HEK293T (cell line): Measurements from ENCODE around the gene ST6GALNAC4.
"Not testable (repeated sequence)": the region's sequence is repeated elsewhere in the genome, so short reads cannot be mapped to it uniquely, and the experiment has no call there.

Source experiments
- CTCF ChIA-PET: fragments of 350-600 bp; formaldehyde crosslinking; extraction: SDS; loops from one replicate; lab custom pipeline; 2021; ENCODE audit warnings: antibody characterized with exemption, inconsistent platforms; lab: Yijun Ruan, JAX
- POLR2A ChIA-PET: fragments of 350-600 bp; formaldehyde crosslinking; extraction: SDS; loops from one replicate; lab custom pipeline; 2020; ENCODE audit warnings: antibody characterized with exemption, inconsistent platforms; lab: Yijun Ruan, JAX
- DNase-seq: peaks from one replicate; pipeline ENCODE4 v3.0.0; 2012; ENCODE audit warnings: mixed read lengths; ENCODE audit errors: extremely low spot score
- ARNT ChIP-seq: fragments of 450-650 bp; IDR thresholded peaks from 2 replicates; pipeline ENCODE4 v1.6.1; 2017; ENCODE audit warnings: mild to moderate bottlenecking
- BHLHE40 ChIP-seq: fragments of 450-650 bp; IDR thresholded peaks from 2 replicates; pipeline ENCODE4 v1.6.1; 2016; ENCODE audit warnings: mild to moderate bottlenecking, moderate library complexity, borderline replicate concordance
- CTBP1 ChIP-seq: fragments of 450-650 bp; IDR thresholded peaks from 2 replicates; pipeline ENCODE4 v1.6.1; 2016; ENCODE audit warnings: borderline replicate concordance
- ELF4 ChIP-seq: fragments of 450-650 bp; IDR thresholded peaks from 2 replicates; pipeline ENCODE4 v1.6.1; 2017; ENCODE audit warnings: antibody characterized with exemption
- FOXA1 ChIP-seq: fragments of 450-650 bp; IDR thresholded peaks from 2 replicates; pipeline ENCODE4 v1.6.1; 2016; ENCODE audit warnings: mild to moderate bottlenecking
- FOXK2 ChIP-seq: fragments of 450-650 bp; IDR thresholded peaks from 2 replicates; pipeline ENCODE4 v1.6.1; 2016; ENCODE audit warnings: mild to moderate bottlenecking
- FOXM1 ChIP-seq: fragments of 450-650 bp; IDR thresholded peaks from 2 replicates; pipeline ENCODE4 v1.6.1; 2017; ENCODE audit warnings: mild to moderate bottlenecking, borderline replicate concordance
- HDGF ChIP-seq: fragments of 450-650 bp; IDR thresholded peaks from 2 replicates; pipeline ENCODE4 v1.6.1; 2017; ENCODE audit warnings: antibody characterized with exemption, borderline replicate concordance
- L3MBTL2 ChIP-seq: fragments of 450-650 bp; conservative IDR thresholded peaks from 2 replicates; pipeline ENCODE4 v1.6.1; 2016; ENCODE audit warnings: mild to moderate bottlenecking
- LEF1 ChIP-seq: fragments of 450-650 bp; IDR thresholded peaks from 2 replicates; pipeline ENCODE4 v1.6.1; 2017; ENCODE audit warnings: mild to moderate bottlenecking, borderline replicate concordance
- NFRKB ChIP-seq: fragments of 450-650 bp; IDR thresholded peaks from 2 replicates; pipeline ENCODE4 v1.6.1; 2016; ENCODE audit warnings: mild to moderate bottlenecking, moderate library complexity
- SP1 ChIP-seq: fragments of 450-650 bp; IDR thresholded peaks from 2 replicates; pipeline ENCODE4 v1.6.1; 2017
- SUZ12 ChIP-seq: fragments of 450-650 bp; IDR thresholded peaks from 2 replicates; pipeline ENCODE4 v1.6.1; 2016; ENCODE audit warnings: mild to moderate bottlenecking
- TARDBP ChIP-seq: fragments of 450-650 bp; IDR thresholded peaks from 2 replicates; pipeline ENCODE4 v1.6.1; 2016
- ZNF384 ChIP-seq: fragments of 450-650 bp; IDR thresholded peaks from 2 replicates; pipeline ENCODE4 v1.6.1; 2016
- TF ChIP-seq, protein P1 (sequence below): fragments of 450-650 bp; IDR thresholded peaks from 2 replicates; pipeline ENCODE4 v1.6.1; 2016

The ST6GALNAC4 gene

DNA sequence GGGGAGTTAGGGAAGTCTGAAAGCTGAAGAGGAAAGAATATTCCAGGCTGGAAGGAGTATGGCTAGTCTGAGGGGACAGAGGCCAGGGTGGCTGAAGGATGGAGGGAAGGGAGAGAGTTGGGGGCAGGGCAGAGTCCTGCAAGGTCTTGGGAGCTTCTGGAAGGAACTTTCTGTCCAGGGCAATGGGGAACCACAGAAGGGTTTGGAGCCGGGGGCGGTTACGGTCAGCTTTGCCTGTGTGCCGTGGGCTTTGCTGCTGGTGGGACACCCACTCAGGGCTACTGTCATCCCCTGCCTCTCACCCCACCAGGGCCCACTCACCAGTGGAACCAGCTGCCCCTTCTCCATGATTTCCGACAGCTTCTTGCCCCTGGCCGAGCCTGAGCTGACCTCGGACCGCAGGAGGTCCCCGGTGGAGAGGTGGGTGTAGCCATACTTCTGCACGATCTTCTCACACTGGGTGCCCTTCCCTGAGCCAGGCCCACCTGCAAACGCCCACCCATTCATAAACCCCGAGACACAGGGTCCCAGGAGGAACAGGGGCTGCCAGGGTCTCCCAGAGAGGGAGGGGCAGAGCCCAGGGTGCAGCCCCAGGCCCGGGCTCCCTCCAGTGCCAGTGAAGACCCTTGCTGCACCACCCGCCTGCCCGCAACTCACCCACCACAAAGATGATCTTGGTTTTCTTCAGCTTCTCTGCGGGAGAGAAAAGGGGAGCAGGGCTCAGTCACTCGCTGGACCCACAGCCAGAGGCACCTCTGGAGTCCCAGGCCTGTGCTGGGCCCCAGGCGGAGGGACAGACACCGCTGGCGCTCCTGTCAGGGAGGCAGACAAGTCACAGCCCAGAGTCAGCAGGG lies 44.2 kb downstream of the ST6GALNAC4 start:
- ChIA-PET CTCF (no interaction called here), POLR2A (interaction anchor here (1.3 kb wide), 1 partner anchor 25 kb away, joined by 3 read pairs; no protein-coding TSS in a partner anchor)
- no peak for TF ChIP-seq BHLHE40
- no peak for TF ChIP-seq LEF1
- DNase-seq = no peak

DNA sequence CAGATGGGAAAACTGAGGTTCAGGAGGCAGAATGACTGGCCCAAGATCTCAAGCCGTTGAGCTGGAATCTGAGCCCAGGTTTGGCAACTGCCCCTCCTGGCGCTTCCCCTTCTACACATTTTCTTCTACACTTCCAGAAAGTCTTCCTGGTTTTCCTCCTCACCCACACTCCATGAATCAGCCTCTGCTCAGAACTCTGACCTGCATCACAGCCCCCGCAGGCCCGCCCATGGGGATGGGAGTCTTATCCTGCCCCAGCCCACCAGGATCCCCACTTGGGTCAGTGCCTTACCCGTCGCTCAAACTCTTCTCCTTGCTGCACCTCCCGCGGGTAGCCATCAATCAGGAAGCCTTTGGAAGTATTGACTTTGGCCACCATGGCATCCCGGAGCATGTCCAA lies 45.3 kb downstream of the ST6GALNAC4 start:
- DNase-seq = no peak
- ChIA-PET CTCF (no interaction called here), POLR2A (no interaction called here)
- no peak for TF ChIP-seq ARNT
- TF ChIP-seq SUZ12 = no peak
- TF ChIP-seq BHLHE40 = no peak
- TF ChIP-seq FOXK2 = no peak
- no peak for TF ChIP-seq ELF4
- no peak for TF ChIP-seq CTBP1
- no peak for TF ChIP-seq NFRKB
- no peak for TF ChIP-seq LEF1
- TF ChIP-seq L3MBTL2 = no peak
- TF ChIP-seq HDGF = no peak

DNA sequence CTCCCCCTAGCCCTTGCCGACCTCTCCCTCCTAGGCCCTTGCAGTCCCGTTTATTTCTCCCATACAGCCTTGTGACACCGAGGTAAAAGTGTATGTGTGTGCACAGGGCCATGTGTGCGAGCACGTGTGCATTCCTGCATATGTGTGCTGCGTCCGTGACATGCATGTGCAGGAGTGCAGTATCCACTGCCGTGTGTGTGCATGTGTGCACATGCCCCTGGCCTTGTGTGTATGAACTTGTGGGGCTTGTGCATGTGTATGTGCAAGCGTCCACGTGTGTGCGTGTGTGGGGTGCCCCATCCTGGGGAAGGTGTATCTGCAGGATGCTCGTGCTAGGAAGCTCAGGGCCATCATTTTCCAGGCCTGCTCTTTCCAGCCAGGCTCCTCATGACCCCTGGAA lies 46.0 kb downstream of the ST6GALNAC4 start:
- no peak for DNase-seq
- ChIA-PET CTCF (interaction anchor here (1.9 kb wide), 1 partner anchor 281 kb away, joined by 5 read pairs; no protein-coding TSS in a partner anchor), POLR2A (interaction anchor here (1.5 kb wide), 1 partner anchor 136 kb away, joined by 6 read pairs; the partner anchor contains the start of gene TOR2A)
- TF ChIP-seq HDGF = no peak
- TF ChIP-seq TARDBP = no peak
- no peak for TF ChIP-seq SUZ12
- no peak for TF ChIP-seq ELF4
- no peak for TF ChIP-seq LEF1
- TF ChIP-seq NFRKB = no peak
- TF ChIP-seq FOXM1 = no peak
- TF ChIP-seq, protein P1, sequence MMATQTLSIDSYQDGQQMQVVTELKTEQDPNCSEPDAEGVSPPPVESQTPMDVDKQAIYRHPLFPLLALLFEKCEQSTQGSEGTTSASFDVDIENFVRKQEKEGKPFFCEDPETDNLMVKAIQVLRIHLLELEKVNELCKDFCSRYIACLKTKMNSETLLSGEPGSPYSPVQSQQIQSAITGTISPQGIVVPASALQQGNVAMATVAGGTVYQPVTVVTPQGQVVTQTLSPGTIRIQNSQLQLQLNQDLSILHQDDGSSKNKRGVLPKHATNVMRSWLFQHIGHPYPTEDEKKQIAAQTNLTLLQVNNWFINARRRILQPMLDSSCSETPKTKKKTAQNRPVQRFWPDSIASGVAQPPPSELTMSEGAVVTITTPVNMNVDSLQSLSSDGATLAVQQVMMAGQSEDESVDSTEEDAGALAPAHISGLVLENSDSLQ = no peak
- no peak for TF ChIP-seq SP1
- TF ChIP-seq FOXK2 = no peak
- TF ChIP-seq BHLHE40 = no peak
- TF ChIP-seq ARNT = no peak
- TF ChIP-seq L3MBTL2 = no peak
- no peak for TF ChIP-seq CTBP1
- no peak for TF ChIP-seq ZNF384

DNA sequence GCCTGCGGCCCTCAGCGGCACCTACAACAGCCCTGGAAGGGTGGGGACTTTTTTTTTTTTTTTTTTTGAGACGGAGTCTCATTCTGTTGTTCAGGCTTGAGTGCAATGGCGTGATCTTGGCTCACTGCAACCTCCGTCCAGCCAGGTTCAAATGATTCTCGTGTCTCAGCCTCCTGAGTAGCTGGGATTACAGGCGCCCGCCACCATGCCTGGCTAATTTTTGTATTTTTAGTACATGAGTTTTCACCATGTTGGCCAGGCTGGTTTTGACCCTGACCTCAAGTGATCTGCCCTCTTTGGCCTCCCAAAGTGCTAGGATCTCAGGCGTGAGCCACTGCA lies 46.7 kb downstream of the ST6GALNAC4 start:
- not testable (repeated sequence) for DNase-seq
- CTCF ChIA-PET = interaction anchor here (0.6 to 1.9 kb wide), 13 partner anchors 8 to 991 kb away, joined by 3 to 9 read pairs (median 5); partner anchors contain the start of gene TOR2A
- POLR2A ChIA-PET = interaction anchor here (1.0 to 1.5 kb wide), 2 partner anchors 55 to 135 kb away, joined by 5 to 6 read pairs; partner anchors contain the start of gene TOR2A

DNA sequence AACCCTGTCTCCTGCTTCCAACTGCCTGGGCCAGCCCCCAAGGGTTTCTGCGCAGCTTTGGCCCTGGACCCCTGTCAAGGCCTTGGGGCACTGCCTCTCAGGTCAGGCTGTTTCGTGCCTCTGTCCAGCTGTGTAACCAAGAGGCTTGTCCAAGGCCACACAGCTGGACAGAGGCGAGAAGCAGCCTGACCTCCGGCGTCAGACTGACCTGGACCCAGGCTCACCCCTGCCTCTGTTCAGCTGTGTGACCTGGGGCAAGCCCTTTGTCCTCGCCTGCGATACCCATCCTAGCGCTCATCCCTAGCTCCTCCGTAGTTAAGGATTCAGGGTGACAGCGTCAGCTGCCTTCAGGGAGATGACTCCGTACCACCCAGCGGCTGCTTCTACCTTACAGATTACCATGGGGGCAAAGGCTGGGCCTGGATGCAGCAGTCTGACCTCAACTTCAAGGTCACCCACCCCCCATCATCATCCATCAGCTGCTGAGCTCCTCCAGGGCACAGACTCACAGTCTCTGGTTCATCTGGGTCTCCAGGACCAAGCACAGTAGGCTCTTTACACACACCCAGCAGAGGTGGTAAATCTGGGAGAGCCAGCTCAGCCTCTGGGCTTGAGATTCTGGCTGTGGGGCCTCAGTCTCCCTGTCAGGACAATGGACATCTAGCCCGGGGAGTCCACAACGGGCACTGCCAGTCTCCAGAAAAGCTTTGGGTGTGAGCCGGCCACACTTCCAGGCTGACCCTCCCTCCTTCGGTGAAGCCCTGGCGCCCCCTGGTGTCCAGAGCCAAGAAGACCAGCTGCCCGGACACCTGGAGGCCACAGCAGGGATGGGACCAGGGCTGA lies 47.3 kb downstream of the ST6GALNAC4 start:
- TF ChIP-seq SUZ12 (no peak), NFRKB (no peak), FOXM1 (no peak), HDGF (no peak), CTBP1 (no peak), ELF4 (no peak), ZNF384 (no peak), BHLHE40 (no peak), FOXA1 (no peak), FOXK2 (no peak), L3MBTL2 (no peak), SP1 (no peak), ARNT (no peak), LEF1 (no peak), TARDBP (no peak)
- TF ChIP-seq, protein P1 = no peak
- POLR2A ChIA-PET = interaction anchor here (0.7 to 1.5 kb wide), 3 partner anchors 52 to 135 kb away, joined by 3 to 6 read pairs (median 5); partner anchors contain the start of gene TOR2A

DNA sequence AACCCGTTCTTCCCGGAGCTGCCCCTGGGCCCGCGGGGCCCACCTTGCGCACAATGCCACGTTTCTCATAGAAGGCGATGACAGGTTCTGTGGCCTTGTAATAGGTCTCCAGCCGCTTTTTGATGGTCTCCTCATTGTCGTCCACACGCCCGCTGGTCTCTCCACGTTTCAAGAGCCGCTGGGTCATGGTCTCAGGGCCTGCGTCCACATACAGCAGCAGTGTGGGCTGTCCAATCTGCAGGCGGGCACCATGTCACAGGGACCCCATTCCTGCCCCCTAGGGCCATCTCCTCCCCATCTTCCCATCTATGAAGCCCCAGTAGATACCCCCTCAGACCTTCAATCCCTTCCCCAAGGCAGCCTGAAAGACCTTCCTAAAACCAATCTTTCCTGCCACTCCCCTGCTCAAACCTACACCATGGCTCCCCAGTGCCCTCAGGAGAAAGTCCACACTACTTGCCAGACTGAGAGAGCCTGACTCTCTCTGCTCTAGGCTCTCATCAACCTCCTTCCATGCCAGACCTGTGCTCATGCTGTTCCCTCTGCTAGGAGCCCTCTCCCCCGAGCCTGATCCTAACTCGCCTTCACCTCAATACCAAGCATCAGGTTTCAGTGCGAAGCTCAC lies 48.5 kb downstream of the ST6GALNAC4 start:
- TF ChIP-seq FOXM1 (no peak), BHLHE40 (no peak), LEF1 (no peak), ARNT (no peak), L3MBTL2 (no peak), TARDBP (no peak), FOXK2 (no peak), SUZ12 (no peak), NFRKB (no peak), ZNF384 (no peak), HDGF (no peak), CTBP1 (no peak), SP1 (no peak), FOXA1 (no peak), ELF4 (no peak)
- TF ChIP-seq, protein P1 = no peak
- ChIA-PET POLR2A (no interaction called here), CTCF (no interaction called here)
- DNase-seq = no peak

More for the DNA sequence above, 47.3 kb downstream of the ST6GALNAC4 start:
- DNase-seq = peak; percentile 92
- CTCF ChIA-PET = interaction anchor here (0.6 to 1.9 kb wide), 14 partner anchors 9 to 992 kb away, joined by 3 to 9 read pairs (median 4); partner anchors contain the start of gene TOR2A
